ENCODE results near the gene STEAP4.
"Not testable (repeated sequence)": the region's sequence is repeated elsewhere in the genome, so short reads cannot be mapped to it uniquely, and the experiment has no call there.

Gene STEAP4

GRCh38 chr7:88299126-88299525 is 7.6 kb downstream of the STEAP4 start:
- H2AFZ ChIP-seq (ENCODE audit: low read length, unreplicated experiment) = no peak overlapping the region
- no peak overlapping the region for H3K27ac ChIP-seq (ENCODE audit: low read depth, low read length)
- H3K4me3 ChIP-seq (ENCODE audit: low read depth, low read length) = no peak overlapping the region
- H3K4me1 ChIP-seq (ENCODE audit: control insufficient read depth, insufficient read depth, low read length, unreplicated experiment) = no peaks in the 10 kb centered on the region
- H3K27me3 ChIP-seq (ENCODE audit: insufficient read depth, low read length) = no peaks in the 10 kb centered on the region
- H3K79me2 ChIP-seq (ENCODE audit: control insufficient read depth, insufficient read depth, low read length, unreplicated experiment) = no peaks in the 10 kb centered on the region
- no peaks in the 10 kb centered on the region for H3K36me3 ChIP-seq (ENCODE audit: insufficient read depth, low read length)

- Histone ChIP-seq H3K79me2 (ENCODE audit: control insufficient read depth, insufficient read depth, low read length, unreplicated experiment) (no peaks in the 10 kb centered on the region), H3K27me3 (ENCODE audit: insufficient read depth, low read length) (no peaks in the 10 kb centered on the region), H3K36me3 (ENCODE audit: insufficient read depth, low read length) (no peaks in the 10 kb centered on the region), H2AFZ (ENCODE audit: low read length, unreplicated experiment) (no peak overlapping the region), H3K4me3 (ENCODE audit: low read depth, low read length) (no peak overlapping the region), H3K4me1 (ENCODE audit: control insufficient read depth, insufficient read depth, low read length, unreplicated experiment) (peaks cover 10% of the 10 kb centered on the region), H3K27ac (ENCODE audit: low read depth, low read length) (no peak overlapping the region)
Measured at GRCh38 chr7:88293866-88294265, 12.8 kb downstream of the STEAP4 start.

GRCh38 chr7:88291398-88292173 is 15.1 kb downstream of the STEAP4 start:
- peaks cover 11% of the 10 kb centered on the region for H3K4me1 ChIP-seq (ENCODE audit: control insufficient read depth, insufficient read depth, low read length, unreplicated experiment)
- no peak overlapping the region for H3K4me3 ChIP-seq (ENCODE audit: low read depth, low read length)
- H3K79me2 ChIP-seq (ENCODE audit: control insufficient read depth, insufficient read depth, low read length, unreplicated experiment) = no peaks in the 10 kb centered on the region
- H3K27me3 ChIP-seq (ENCODE audit: insufficient read depth, low read length) = no peaks in the 10 kb centered on the region
- H2AFZ ChIP-seq (ENCODE audit: low read length, unreplicated experiment) = no peak overlapping the region
- no peaks in the 10 kb centered on the region for H3K36me3 ChIP-seq (ENCODE audit: insufficient read depth, low read length)
- H3K27ac ChIP-seq (ENCODE audit: low read depth, low read length) = no peak overlapping the region

GRCh38 chr7:88290491-88290890 is 16.2 kb downstream of the STEAP4 start:
- no peak overlapping the region for H3K27ac ChIP-seq (ENCODE audit: low read depth, low read length)
- H3K4me1 ChIP-seq (ENCODE audit: control insufficient read depth, insufficient read depth, low read length, unreplicated experiment) = peaks cover 11% of the 10 kb centered on the region
- H3K27me3 ChIP-seq (ENCODE audit: insufficient read depth, low read length) = no peaks in the 10 kb centered on the region
- no peak overlapping the region for H2AFZ ChIP-seq (ENCODE audit: low read length, unreplicated experiment)
- H3K4me3 ChIP-seq (ENCODE audit: low read depth, low read length) = no peak overlapping the region
- H3K36me3 ChIP-seq (ENCODE audit: insufficient read depth, low read length) = no peaks in the 10 kb centered on the region
- H3K79me2 ChIP-seq (ENCODE audit: control insufficient read depth, insufficient read depth, low read length, unreplicated experiment) = no peaks in the 10 kb centered on the region

- Histone ChIP-seq H3K27ac (ENCODE audit: low read depth, low read length) (no peak overlapping the region), H3K27me3 (ENCODE audit: insufficient read depth, low read length) (no peaks in the 10 kb centered on the region), H3K4me1 (ENCODE audit: control insufficient read depth, insufficient read depth, low read length, unreplicated experiment) (peaks cover 11% of the 10 kb centered on the region), H3K79me2 (ENCODE audit: control insufficient read depth, insufficient read depth, low read length, unreplicated experiment) (no peaks in the 10 kb centered on the region), H3K4me3 (ENCODE audit: low read depth, low read length) (no peak overlapping the region), H3K36me3 (ENCODE audit: insufficient read depth, low read length) (no peaks in the 10 kb centered on the region), H2AFZ (ENCODE audit: low read length, unreplicated experiment) (no peak overlapping the region)
Measured at GRCh38 chr7:88289564-88290025, 17.1 kb downstream of the STEAP4 start.

GRCh38 chr7:88281749-88282148 is 24.9 kb downstream of the STEAP4 start:
- no peak overlapping the region for H3K27ac ChIP-seq (ENCODE audit: low read depth, low read length)

GRCh38 chr7:88280801-88281200 is 25.9 kb downstream of the STEAP4 start:
- Histone ChIP-seq H2AFZ (ENCODE audit: low read length, unreplicated experiment) (no peak overlapping the region), H3K4me3 (ENCODE audit: low read depth, low read length) (no peak overlapping the region), H3K27me3 (ENCODE audit: insufficient read depth, low read length) (no peaks in the 10 kb centered on the region), H3K4me1 (ENCODE audit: control insufficient read depth, insufficient read depth, low read length, unreplicated experiment) (no peaks in the 10 kb centered on the region), H3K27ac (ENCODE audit: low read depth, low read length) (no peak overlapping the region), H3K36me3 (ENCODE audit: insufficient read depth, low read length) (no peaks in the 10 kb centered on the region), H3K79me2 (ENCODE audit: control insufficient read depth, insufficient read depth, low read length, unreplicated experiment) (no peaks in the 10 kb centered on the region)

More at GRCh38 chr7:88281749-88282148, 24.9 kb downstream of the STEAP4 start:
- H2AFZ ChIP-seq (ENCODE audit: low read length, unreplicated experiment) = no peak overlapping the region
- no peaks in the 10 kb centered on the region for H3K27me3 ChIP-seq (ENCODE audit: insufficient read depth, low read length)
- no peaks in the 10 kb centered on the region for H3K4me1 ChIP-seq (ENCODE audit: control insufficient read depth, insufficient read depth, low read length, unreplicated experiment)
- H3K79me2 ChIP-seq (ENCODE audit: control insufficient read depth, insufficient read depth, low read length, unreplicated experiment) = no peaks in the 10 kb centered on the region
- no peak overlapping the region for H3K4me3 ChIP-seq (ENCODE audit: low read depth, low read length)
- H3K36me3 ChIP-seq (ENCODE audit: insufficient read depth, low read length) = no peaks in the 10 kb centered on the region

- H3K4me1 ChIP-seq (ENCODE audit: control insufficient read depth, insufficient read depth, low read length, unreplicated experiment) = no peaks in the 10 kb centered on the region
- no peaks in the 10 kb centered on the region for H3K36me3 ChIP-seq (ENCODE audit: insufficient read depth, low read length)
- no peak overlapping the region for H2AFZ ChIP-seq (ENCODE audit: low read length, unreplicated experiment)
- H3K79me2 ChIP-seq (ENCODE audit: control insufficient read depth, insufficient read depth, low read length, unreplicated experiment) = no peaks in the 10 kb centered on the region
- no peak overlapping the region for H3K27ac ChIP-seq (ENCODE audit: low read depth, low read length)
- no peaks in the 10 kb centered on the region for H3K27me3 ChIP-seq (ENCODE audit: insufficient read depth, low read length)
- H3K4me3 ChIP-seq (ENCODE audit: low read depth, low read length) = no peak overlapping the region
Measured at GRCh38 chr7:88279323-88279722, 27.4 kb downstream of the STEAP4 start.

GRCh38 chr7:88278881-88279280 is 27.8 kb downstream of the STEAP4 start:
- no peaks in the 10 kb centered on the region for H3K27me3 ChIP-seq (ENCODE audit: insufficient read depth, low read length)
- H3K4me3 ChIP-seq (ENCODE audit: low read depth, low read length) = no peak overlapping the region
- H3K36me3 ChIP-seq (ENCODE audit: insufficient read depth, low read length) = no peaks in the 10 kb centered on the region
- no peaks in the 10 kb centered on the region for H3K4me1 ChIP-seq (ENCODE audit: control insufficient read depth, insufficient read depth, low read length, unreplicated experiment)
- no peak overlapping the region for H3K27ac ChIP-seq (ENCODE audit: low read depth, low read length)
- H2AFZ ChIP-seq (ENCODE audit: low read length, unreplicated experiment) = no peak overlapping the region
- H3K79me2 ChIP-seq (ENCODE audit: control insufficient read depth, insufficient read depth, low read length, unreplicated experiment) = no peaks in the 10 kb centered on the region

- no peak overlapping the region for H3K4me3 ChIP-seq (ENCODE audit: low read depth, low read length)
- H3K36me3 ChIP-seq (ENCODE audit: insufficient read depth, low read length) = no peaks in the 10 kb centered on the region
Measured at GRCh38 chr7:88276605-88277153, 30.0 kb downstream of the STEAP4 start.

GRCh38 chr7:88274856-88275255 is 31.8 kb downstream of the STEAP4 start:
- not testable (repeated sequence) for H3K27ac ChIP-seq (ENCODE audit: low read depth, low read length); H3K4me1 ChIP-seq (ENCODE audit: control insufficient read depth, insufficient read depth, low read length, unreplicated experiment); H3K27me3 ChIP-seq (ENCODE audit: insufficient read depth, low read length); H3K79me2 ChIP-seq (ENCODE audit: control insufficient read depth, insufficient read depth, low read length, unreplicated experiment); H3K36me3 ChIP-seq (ENCODE audit: insufficient read depth, low read length); H3K4me3 ChIP-seq (ENCODE audit: low read depth, low read length); H2AFZ ChIP-seq (ENCODE audit: low read length, unreplicated experiment)

More at GRCh38 chr7:88276605-88277153, 30.0 kb downstream of the STEAP4 start:
- H3K4me1 ChIP-seq (ENCODE audit: control insufficient read depth, insufficient read depth, low read length, unreplicated experiment) = no peaks in the 10 kb centered on the region
- H2AFZ ChIP-seq (ENCODE audit: low read length, unreplicated experiment) = no peak overlapping the region
- H3K27ac ChIP-seq (ENCODE audit: low read depth, low read length) = no peak overlapping the region
- no peaks in the 10 kb centered on the region for H3K27me3 ChIP-seq (ENCODE audit: insufficient read depth, low read length)
- no peaks in the 10 kb centered on the region for H3K79me2 ChIP-seq (ENCODE audit: control insufficient read depth, insufficient read depth, low read length, unreplicated experiment)
